NCI-H128 (cell line): ENCODE data around the gene TNFRSF13B.
"Not testable (repeated sequence)": the region's sequence is repeated elsewhere in the genome, so short reads cannot be mapped to it uniquely, and the experiment has no call there.

ENCODE experiments used
- DNase-seq: peaks from one replicate; lab custom pipeline; 2025; ENCODE audit not compliant: unreplicated experiment; lab: John Stamatoyannopoulos, UW

Gene TNFRSF13B

DNA sequence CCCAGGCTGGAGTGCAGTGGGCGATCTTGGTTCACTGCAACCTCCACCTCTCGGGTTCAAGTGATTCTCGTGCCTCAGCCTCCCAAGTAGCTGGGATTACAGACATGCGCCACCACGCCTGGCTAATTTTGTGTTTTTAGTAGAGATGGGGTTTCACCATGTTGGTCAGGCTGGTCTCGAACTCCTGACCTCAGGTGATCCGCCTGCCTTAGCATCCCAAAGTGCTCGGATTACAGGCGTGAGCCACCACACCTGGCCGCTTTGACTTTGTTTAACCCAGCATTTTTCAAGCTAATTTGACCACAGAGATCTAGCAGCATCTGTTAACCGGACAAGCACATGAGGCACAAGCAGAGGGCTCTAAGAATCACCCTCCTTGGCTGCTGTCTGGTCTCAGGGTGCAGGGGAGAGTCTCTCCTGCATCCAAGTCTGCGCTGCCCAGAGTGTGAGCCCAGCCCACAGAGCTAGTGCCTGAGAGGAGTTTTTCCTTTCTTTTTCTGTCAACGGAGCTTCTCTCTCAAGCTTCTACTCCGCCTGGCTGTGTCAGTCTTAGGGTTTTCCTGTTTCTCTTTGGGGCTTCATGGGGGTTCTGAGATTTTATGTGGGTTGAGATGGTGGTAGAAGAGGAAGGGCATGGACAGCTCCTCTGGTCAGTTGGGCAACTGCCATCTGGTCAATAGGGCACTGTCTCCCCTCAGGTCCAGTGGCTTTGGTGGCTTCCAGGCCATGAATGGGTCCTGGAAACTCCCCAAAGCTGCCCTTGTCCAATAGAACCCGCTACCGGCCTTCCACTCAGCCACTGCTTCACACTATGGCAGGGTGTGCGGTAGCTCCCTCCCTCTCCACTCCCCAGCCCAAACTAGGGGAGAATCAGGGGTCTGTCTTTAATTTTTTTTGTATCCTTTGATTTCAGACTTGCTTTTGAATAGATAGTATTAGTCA lies 59.6 kb downstream of the TNFRSF13B start:
- DNase-seq, result no peak

DNA sequence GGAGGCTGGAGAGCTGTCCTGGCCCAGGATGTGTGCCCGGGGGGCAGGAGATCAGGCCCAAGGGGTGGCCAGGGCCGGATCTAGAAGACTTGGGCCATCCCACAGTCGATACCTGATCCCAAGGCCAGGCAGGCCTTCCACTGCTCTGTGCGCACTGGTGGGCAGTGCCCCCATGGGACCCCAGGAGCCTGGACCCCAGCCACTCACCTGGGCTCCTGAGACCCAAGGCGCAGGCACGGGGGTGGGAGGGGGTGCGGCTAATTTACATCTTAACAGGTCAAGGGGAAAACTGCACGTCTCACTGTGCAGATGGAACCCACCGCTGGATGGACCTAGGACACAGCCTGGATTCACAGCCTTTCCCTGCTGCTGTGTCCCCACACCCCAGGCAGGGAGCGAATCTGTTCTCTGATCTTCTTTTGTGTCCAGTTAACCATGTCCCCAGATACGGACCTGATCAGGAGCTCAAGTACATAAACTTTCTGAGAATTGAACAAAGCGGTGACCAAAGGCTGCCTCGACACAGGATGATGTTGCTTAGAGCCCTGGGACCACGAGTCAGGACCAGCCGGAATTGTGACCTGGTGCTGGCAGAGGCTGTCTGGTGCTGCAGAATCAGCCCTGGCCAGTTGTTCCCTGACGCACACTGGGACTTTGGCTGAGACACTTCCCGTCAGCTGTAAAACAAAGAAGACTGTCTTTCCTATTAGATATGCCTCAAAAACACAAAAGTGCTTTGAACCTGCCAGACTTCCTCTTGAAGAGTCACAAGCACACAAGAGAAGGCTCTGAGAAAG lies 60.6 kb downstream of the TNFRSF13B start:
- no peak for DNase-seq

DNA sequence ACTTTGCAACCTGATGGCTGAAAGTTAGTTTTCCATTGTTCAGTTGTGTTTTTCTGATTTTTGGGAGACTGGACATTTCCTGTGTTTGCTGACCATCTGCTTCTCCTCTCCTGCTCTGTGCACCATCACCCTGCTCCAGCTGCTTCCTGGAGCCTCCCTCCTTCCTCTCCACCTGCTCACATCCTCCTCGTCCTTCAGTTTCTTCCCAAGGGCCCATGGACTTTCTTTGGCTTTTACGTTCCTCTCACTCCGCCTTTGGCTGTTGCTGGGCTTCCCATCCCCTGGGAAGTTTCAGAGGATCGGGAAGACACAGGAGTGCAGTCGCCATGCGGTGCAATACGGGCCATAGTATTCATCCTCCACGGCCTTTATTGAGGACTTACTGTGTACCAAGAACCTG lies 61.6 kb downstream of the TNFRSF13B start:
- DNase-seq, result no peak

DNA sequence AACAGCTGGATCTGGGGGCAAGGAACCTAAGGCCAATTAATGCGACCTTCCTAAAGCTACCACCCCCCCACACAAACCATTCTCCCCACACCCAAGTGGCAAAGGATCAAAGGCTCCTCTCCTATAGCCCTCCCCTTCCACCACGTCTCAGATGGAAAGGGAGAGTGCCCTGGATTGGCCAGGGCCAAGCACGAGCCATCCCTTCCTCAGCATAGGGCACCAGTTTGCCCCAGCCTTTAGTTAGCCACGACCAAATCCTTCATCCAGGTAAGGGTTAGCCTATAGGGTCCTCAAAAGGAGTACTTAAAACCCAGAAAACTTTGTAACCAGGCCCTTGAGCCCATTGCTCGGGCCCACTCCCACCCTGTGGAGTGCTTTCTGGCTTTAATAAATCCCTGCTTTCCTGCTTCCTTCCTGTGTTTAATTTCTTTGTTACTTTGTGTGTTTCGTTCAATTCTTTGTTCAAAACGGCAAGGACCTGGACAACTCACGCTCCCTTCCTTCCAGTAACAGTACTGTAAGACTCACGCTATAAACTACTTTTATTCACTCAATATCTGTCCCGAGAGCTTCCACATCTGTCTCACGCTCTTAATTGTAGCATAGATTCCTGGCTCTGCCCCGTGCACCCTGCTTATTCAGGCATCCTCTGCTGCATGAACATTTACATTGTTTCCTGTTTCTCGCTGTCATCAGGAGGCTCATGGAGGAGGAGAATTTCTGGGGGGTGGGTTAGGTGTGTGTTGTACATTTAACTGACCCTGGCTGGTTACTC lies 62.3 kb downstream of the TNFRSF13B start:
- no peak for DNase-seq

DNA sequence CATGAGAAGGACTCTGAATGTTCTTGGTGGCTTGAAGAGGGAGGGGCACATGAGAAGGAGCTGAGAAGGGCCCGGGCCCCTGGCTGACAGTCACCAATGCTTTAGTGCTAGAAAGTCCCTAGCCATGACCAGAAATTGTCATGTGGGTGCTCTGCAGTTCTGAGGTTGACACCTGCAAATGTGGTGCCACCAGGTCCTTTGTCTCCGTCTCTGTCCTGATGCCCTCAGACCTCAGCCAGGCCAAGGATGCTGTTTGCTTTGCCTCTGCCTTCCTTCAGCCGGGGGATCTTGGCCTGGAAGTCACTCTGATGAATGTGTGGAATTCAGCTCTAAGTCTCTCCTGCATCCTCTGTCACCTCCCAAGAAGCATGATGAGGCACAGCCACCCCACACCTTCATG lies 63.6 kb downstream of the TNFRSF13B start:
- no peak for DNase-seq

DNA sequence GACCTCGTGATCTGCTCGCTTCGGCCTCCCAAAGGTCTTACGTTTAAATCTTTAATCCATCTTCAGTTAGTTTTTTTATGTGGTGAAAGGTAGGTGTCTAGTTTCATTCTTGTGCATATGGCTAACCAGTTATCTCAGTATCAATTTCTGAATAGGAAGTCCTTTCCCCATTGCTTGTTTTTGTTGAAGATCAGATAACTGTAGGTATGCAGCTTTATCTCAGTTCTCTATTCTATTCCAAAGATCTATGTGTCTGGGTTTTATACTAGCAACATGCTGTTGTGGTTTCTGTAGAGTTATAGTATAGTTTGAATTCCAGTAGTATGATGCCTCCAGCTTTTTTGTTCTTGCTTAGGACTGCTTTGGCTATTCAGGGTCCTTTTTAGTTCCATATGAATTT lies 65.2 kb downstream of the TNFRSF13B start:
- no peak for DNase-seq

DNA sequence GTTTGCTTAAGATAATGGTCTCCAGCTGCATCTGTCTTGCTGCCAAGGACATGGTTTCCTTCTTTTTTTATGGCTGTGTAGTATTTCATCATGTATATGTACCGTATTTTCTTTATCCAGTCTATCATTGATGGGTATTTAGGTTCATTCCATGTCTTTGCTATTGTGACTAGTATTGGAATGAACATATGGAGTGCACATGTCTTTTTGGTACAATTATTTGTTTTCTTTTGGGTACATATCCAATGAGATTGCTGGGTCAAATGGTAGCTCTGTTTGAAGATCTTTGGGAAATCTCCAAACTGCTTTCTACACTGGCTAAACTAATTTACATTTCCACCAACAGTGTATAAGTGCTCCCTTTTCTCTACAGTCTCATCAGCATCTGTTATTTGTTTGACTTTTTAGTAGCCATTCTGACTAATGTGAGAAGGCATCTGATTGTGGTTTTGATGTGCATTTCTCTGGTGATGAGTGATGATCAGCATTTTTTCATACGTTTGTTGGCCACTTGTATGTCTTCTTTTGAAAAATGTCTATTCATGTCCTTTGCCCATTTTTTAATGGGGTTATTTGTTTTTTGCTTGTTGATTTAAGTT lies 66.2 kb downstream of the TNFRSF13B start:
- DNase-seq, result no peak

DNA sequence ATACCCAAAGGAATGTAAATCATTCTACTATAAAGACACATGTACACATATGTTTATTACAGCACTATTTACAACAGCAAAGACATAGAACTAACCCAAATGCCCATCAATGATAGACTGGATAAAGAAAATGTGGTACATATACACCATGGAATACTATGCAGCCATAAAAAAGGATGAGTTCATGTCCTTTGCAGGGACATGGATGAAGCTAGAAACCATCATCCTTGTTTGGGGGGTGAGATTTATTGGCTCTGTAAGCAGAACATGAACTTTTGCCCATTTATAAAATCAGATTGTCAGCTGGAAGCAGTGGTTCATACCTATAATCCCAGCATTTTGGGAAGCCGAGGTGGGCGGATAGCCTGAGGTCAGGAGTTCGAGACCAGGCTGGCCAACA lies 68.8 kb downstream of the TNFRSF13B start:
- DNase-seq, result not testable (repeated sequence)

DNA sequence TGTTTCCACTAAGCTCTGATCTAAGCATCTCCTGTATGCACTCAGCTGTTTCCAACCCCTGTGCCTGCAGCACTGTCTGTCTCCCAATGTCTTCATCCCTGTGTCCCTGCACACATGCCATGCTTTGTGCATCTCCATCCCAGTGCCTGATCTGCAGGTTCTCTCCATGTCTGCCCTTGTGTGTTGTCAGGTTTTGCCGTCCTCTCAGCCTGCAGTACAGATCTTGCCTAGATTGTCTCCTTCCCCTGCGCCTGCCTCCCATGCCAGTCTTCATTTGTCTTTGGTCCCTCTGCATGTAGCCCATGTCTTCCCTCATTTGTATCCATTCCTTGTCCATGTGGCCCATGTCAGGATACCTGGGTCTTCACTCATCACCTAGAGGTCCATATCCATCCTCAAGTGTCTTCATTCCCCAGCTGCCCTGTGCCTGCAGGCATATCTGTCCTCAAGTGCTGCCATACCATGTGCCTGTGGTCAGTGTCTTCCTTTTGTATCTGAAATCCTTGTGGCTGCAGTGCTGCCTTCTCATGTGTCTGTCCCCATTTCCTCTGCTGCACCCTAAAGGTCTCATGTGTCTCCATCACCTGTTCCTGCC lies 71.5 kb downstream of the TNFRSF13B start:
- DNase-seq, result no peak

DNA sequence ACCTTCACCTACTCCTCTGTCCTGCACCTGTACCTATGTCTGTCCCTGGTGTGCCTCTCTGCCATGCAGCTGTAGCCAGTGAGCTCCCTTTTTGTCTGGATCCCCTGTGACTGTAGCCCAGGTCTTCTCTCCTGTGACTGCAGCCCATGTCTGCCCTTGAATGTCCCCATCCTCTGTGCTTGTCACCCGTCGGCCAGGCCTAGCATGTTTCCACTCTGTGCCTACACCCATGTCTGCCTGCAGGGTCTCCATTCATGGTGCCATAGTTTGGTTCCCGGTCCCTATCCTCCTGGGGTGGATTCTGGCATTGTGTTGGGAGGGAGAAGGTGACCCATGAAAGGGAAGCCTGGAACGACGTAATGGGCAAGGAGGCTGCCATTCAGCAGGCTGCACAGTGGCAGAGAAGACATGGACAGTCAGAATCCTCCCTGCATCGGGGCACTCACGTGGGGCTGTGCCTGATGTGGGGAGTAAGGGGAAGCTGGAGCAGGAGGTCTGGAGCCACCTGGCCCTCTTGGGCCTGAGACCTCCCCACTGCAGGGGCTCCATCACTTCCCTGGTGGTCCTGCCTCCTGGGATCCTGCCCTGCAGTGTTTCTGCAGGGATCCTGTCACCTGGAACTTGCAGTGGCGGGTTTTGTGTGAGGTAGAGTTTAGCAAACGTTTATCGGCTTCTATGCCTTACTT lies 74.6 kb downstream of the TNFRSF13B start:
- DNase-seq, result not testable (repeated sequence)

DNA sequence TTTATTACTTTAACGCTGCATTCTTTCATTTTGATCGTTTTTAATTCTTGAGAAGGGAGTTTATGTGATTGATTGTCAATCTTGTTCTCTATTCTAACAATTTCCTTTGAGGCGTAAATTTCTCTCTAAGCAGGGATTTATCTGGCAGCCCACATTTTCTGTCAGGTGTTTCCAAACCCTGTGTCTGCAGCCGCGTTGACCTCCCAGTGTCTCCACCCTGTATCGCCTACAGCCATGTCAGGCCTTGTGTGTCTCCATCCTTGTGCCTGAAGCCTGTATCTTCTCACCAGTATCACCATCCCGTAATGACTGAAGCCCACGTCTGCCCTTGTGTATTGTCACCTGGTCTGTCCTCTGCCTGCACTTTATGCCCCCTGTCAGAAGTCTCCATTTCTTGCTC lies 75.7 kb downstream of the TNFRSF13B start:
- not testable (repeated sequence) for DNase-seq

DNA sequence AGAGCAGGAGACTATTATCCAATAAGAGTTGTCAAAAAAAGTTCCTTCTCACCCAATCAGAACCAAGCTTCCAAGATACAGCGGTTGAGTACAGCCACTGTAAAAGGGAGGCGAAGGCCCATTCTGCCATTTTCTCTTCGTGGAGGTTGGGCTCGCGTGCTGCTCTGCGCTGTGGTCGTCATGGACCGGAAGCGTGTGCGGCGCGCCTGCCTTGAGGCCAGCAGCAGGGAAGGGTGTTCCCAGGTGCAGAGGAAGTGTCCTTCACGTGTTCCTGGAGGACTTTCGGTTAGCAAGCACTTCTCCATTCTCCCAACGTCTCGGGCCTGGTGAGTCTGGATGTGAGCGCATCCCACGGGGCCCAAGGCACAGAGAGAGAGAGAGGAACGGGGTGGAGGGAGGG lies 78.4 kb downstream of the TNFRSF13B start:
- not testable (repeated sequence) for DNase-seq

DNA sequence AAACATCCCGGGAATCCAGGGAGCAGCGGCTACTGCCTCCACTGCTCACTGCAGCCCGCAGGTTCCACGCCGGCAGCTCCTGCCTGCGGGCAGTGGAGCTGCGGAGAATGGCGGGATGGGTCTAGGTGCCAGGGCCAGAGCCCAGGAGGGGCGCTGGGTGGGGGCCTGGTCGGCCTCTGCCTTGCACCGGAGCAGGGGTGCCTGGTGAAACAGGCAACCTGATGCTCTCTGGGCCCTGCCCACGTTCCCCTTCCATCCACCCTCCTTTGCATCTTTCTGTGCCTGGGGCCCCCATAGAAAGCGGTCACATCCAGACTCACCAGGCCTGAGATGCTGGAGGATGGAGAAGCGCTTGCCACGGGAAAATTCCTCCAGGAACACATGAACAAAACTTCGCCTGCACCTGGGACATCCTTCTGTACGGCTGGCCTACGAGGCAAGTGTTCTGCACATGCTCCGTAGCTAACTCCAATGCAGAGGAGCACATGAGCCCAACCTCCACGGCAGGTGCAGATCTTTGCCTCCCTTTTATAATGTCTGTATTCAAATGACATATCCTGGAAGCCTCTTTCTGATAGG lies 79.0 kb downstream of the TNFRSF13B start:
- not testable (repeated sequence) for DNase-seq

DNA sequence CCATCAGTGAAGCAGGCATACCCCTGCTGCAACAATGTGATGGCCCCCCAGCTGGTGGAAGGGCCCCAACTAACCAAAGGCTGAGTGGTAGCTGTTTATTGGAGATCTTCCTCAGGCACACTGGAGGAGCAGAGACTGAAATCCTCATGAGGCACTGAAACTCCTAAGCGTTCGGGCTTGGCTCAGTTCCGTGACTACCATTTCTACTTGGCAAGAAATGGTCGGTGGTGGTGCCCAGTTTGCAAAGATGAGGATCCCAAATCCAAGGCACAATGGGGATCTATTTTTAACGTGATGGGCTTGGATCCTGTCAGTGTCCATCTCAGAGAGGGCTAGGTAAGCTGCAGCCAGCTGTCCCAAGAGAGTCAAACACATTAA lies 82.8 kb downstream of the TNFRSF13B start:
- DNase-seq, result no peak
